GM19463 (cell line): ENCODE results near the gene ZNF559.
"Not testable (repeated sequence)": the region's sequence is repeated elsewhere in the genome, so short reads cannot be mapped to it uniquely, and the experiment has no call there.

Experiments
- ATAC-seq: cut with Tn5 transposase; IDR thresholded peaks from one replicate; pipeline ENCODE4 v1.9.1; 2021; ENCODE audit warnings: mild to moderate bottlenecking, moderate library complexity; ENCODE audit not compliant: unreplicated experiment

Gene ZNF559

GRCh38 chr19:9323919-9324583 is at the start of gene ZNF559:
Gene ZNF559, plus strand, starts transcription at chr19:9324179. Its CDS starts 14,371 bp downstream, at chr19:9338550.
- peak; percentile 96 for ATAC-seq

DNA sequence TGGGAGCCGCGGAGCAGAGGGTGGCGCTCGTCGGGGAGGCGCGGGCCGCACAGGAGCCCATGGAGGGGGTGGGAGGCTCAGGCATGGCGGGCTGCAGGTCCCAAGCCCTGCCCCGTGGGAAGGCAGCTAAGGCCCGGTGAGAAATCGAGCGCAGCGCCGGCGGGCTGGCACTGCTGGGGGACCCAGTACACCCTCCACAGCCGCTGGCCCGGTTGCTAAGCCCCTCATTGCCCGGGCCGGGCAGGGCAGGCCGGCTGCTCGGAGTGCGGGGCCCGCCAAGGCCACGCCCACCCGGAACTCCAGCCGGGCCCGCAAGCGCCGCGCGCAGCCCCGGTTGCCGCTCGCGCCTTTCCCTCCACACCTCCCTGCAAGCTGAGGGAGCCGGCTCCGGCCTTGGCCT is 40.5 kb upstream of the ZNF559 start:
- ATAC-seq: not testable (repeated sequence)

DNA sequence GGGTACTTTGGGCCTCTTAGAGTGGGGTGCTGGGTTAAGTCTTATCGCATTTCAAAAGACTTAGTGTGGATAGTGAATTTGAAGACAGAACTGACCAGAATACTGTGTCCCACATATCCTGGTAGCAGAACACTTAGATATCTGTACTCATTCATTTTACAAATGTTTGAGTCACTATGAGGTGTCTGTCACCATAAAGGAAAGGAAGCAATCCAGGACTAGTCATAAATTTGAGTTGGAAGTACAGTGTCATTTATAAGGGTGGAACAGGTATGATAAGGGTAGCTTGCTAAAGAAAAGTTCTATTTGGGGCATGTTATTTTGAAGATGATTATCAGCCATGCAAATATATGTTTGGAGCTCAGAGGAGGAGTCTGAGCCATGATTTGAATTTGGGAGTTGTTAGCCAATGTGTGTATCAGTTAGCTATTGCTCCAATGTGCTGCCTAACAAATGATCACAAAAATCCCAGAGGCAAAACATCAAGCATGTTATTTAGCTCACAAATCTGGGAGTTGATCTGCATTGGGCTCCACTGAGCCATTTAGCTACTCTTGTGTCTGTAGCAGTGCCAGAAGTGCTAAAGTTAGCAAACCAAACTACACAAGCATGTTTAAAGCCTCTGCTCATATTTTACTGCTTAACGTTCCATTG is 34.6 kb upstream of the ZNF559 start:
- no peak for ATAC-seq

DNA sequence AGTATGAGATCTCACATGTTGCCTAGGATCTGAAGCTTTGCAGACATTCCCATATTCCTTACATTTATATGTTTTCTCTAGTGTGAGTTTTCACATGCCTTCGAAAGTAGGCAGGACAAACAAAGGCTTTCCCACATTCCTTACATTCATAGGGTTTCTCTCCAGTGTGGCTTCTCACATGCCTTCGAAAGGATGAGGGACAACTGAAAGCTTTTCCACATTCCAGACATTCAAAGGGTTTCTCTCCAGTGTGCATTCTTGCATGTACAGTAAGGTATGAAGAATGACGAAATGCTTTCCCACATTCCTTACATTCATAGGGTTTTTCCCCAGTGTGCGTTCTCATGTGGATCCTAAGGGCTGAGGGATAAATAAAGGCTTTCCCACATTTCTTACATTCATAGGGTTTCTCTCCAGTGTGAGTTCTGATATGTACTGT is 28.5 kb upstream of the ZNF559 start:
- ATAC-seq: no peak

GRCh38 chr19:9296336-9296735 is 27.6 kb upstream of the ZNF559 start:
- no peak for ATAC-seq

DNA sequence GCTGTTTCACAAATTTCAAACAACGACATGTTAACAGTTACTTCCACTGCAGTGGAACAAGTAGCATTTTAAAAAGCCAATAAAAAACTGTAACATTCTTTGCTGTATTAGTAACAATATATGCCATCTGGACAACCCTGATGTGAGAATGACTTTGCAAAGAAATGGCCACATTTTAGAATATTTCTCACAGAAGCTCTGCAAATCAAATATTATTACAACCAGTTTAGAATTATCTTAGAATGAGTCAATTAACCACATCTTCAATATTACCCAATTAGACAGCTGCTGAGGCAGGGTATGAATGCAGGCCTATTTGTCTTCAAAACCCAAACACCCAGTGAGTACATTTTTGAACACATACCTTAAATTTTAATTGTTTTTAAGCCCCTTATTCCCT is 17.5 kb upstream of the ZNF559 start:
- no peak for ATAC-seq

DNA sequence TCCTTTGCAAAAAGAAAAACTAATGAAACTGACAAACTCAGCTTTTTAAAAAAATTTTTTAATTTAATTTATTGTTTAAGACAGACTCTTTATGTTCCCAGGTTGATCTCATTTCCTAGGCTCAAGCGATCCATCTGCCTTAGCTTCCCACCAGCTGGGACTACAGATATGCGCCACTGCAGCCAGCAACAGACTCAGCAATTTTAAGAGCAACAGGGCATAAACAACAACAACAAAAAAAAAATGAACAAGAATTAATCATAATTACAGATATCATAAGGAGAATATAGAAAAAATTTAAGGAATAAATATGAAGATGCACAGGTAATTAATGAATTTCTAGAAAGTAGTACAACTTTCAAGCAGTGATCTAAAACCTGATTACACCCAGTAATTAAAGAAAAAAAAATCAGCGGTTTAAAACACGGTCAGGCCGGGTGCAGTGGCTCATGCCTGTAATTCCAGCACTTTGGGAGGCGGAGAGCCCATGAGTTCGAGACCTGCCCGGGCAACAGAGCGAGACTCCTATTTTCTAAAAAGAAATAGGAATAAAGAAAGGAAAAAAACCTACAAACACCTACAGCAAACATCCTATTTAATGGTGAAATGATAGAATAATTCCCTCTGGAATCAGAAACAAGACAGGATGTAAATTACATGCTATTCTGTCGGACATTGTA is 15.7 kb upstream of the ZNF559 start:
- no peak for ATAC-seq

- peak; percentile 88 for ATAC-seq
These were observed 14.6 kb upstream of the ZNF559 start, which contains the start of gene ZNF699 for GRCh38 chr19:9309139-9309973. Gene ZNF699, minus strand, starts transcription at chr19:9309838. Its CDS starts 4,719 bp downstream, at chr19:9305119.

DNA sequence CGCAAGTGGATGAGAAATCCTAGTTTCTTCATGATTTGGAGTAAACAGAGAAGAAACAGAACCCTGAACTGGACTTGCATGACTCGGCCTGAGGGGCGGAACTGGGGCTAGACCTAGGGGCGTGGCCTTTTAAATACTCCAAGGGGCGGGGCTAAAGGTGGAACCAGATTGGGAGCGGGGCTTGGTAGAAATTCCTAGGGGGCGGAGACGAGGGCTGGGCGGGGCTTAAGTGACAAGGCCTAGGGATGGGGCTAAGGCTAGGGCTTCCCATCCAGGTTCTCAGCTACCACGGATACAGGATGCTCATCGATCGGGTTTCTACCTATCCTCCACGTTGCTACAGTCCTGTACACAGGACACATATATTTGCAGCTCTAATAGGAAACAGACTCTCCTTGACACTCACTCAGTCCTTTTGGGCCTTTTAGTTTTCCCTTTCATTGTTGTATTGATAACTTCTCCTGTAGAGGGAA is 14.0 kb upstream of the ZNF559 start:
- peak; percentile 45 for ATAC-seq

- no peak for ATAC-seq
These were observed 10.2 kb upstream of the ZNF559 start for GRCh38 chr19:9313756-9314155.

DNA sequence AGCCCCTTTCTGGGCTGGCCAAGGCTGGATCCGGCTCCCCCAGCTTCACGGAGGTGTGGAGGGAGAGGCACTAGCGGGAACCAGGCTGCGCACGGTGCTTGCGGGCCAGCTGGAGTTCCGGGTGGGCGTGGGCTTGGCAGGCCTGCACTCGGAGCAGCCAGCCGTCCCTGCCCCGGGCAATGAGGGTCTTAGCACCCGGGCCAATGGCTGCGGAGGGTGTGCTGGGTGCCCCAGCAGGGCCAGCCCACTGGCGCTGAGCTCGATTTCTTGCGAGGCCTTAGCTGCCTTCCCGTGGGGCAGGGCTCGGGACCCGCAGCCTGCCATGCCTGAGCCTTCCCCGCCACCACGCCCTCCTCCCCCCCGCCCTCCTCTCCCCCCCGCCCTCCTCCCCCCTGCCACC is 2.6 kb upstream of the ZNF559 start:
- no peak for ATAC-seq

DNA sequence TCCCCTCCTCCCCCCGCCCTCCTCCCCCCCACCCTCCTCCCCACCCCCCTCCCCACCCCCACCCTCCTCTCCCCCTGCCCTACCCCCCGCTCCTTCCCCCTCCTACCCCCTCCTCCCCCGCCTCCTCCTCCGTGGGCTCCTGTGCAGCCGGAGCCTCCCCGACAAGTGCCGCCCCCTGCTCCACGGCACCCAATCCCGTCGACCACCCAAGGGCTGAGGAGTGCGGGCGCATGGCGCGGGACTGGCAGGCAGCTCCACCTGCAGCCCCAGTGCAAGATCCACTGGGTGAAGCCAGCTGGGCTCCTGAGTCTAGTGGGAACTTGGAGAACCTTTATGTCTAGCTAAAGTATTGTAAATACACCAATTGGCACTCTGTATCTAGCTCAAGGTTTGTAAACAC is 2.2 kb upstream of the ZNF559 start:
- not testable (repeated sequence) for ATAC-seq

DNA sequence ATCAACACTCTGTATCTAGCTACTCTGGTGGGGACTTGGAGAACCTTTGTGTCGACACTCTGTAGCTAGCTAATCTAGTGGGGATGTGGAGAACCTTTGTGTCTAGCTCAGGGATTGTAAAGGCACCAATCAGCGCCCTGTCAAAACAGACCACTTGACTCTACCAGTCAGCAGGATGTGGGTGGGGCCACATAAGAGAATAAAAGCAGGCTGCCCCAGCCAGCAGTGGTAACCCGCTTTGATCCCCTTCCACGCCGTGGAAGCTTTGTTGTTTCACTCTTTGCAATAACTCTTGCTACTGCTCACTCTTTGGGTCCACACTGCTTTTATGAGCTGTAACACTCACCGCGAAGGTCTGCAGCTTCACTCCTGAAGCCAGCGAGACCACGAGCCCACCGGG is 1.8 kb upstream of the ZNF559 start:
- not testable (repeated sequence) for ATAC-seq

DNA sequence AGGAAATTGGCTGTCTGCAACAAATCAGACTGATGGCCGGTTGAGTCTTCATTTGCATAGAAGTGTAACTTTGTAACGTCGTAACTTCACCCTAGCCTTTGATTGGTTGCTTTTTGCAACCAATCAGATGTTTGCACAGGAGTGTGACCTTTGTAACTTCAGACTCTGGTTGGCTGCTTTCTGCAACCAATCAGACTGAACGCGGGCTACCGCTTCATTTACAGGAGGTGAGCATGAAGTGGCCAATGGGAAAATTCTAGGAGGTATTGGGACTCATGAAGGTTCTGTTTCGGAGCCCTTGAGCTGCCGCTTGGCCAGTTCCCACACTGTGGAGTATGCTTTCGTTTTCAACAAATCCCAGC is 441 bp upstream of the ZNF559 start:
- ATAC-seq: peak; percentile 32

DNA sequence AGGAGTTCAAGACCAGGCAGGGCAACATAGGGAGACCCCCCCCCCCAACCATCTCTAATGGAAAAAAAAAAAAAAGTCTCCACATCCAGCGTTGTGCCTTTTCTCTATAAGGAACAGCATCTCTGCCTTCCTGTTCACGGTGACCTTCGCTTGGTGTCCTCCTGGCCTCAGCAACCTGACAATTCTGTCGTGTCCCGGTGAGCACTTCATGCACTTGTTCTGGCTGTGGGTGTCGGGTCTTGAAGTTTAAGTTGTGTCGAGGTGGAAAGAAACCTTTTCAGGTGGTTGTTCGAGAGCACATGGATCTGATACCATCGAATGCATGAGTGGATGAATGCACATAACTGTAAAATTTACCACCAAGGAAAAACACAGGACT is 594 bp downstream of the ZNF559 start:
- ATAC-seq: no peak

DNA sequence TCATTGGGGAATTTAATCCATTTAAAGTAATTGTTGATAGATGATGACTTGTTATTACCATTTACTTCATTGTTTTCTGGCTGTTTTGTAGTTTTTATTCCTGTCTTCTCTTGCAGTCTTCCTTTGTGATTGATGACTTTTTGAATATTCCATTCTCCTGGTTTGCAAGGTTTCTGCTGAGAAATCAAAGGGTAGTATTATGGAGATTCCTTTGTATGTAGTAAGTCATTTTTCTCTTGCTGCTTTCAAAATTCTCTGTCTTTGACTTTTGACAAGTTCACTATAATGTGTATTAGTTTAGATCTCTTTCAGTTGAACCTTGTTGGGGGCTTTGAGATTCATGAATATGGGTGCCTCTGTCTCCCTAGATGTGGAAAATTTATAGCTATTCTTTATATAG is 6.0 kb downstream of the ZNF559 start:
- no peak for ATAC-seq

GRCh38 chr19:9342610-9343304 is 18.8 kb downstream of the ZNF559 start:
- ATAC-seq: no peak

DNA sequence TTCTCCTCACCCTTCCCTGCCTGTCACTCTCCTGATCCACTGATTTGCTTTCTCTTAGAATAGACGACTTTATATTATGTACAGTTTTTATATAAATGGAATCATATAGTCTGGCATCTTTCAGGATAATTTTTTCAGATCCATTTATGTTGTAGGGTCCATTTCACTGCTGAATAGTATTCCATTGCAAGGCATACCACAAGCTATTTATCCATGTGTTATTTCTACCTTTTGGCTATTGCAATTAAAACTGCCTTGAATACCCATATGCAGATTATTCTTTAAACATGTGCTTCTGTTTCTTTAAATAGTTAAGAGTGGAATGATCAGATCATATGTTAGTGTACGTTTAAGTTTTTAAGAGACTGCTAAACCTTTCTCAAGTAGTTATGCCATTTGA is 21.0 kb downstream of the ZNF559 start:
- no peak for ATAC-seq

DNA sequence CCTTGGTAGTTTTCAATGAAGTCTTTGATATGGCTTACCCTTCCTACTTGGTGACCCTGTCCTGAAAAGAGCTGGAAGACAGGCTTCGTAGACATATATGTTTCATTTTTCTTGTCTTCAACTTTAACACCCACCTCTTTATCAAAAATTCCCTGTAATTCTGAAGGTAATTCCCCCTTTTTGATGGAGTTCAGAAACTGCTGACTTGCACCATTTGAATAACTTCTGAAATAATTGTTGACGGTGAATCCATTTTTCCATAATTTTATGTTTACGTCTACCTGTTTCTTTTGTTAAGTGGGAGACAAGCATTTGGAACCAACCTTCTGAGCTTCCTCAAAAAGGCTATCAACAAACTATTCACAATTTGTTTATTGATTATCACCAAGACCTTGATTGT is 24.3 kb downstream of the ZNF559 start:
- ATAC-seq: no peak

DNA sequence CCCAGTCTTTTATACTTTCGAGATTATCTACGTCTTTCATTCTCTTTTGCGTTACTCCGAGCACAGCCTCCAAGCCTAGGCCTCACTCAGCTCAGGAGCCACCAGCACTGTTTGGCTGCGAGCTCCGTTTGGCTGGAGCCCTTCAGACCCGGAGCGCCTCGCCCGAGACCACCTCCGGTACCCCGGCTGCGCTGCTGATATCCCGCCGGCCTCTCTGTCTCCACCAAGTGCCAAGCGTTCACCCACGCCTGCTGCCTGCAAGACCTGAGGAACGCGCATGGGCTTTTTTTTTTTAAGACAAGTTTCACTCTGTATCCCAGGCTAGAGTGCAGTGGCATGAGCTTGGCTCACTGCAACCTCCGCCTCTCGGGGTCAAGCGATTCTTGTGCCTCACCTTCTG is 24.7 kb downstream of the ZNF559 start:
- no peak for ATAC-seq
